GM21367 (cell line): ENCODE results near the gene CEACAM18.
"Not testable (repeated sequence)": the region's sequence is repeated elsewhere in the genome, so short reads cannot be mapped to it uniquely, and the experiment has no call there.

ENCODE experiments used
- ATAC-seq: cut with Tn5 transposase; IDR thresholded peaks from one replicate; pipeline ENCODE4 v1.9.1; 2021; ENCODE audit not compliant: unreplicated experiment

Gene CEACAM18

DNA sequence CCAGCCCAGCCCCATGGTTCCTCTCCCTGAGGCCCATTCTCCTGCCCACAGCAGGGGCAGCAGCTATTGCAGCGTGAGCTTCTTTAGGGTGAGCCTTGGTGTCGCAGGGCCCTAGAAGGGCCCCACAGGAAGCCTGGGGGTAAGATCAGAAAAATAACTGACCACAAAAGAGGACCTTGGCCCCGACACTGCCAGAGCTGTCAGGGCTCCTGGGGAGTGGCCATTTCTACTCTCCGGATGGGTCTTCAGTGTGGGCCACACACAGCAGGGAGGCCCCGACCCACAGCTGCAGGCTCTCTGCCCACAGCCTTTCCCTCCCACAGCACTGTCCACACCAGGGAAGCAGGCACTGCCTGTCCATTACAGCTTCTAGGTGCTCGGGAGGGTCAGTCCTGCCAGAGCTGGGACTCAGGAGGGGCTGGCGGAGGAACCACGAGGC is 16.6 kb upstream of the CEACAM18 start:
- no peak for ATAC-seq

DNA sequence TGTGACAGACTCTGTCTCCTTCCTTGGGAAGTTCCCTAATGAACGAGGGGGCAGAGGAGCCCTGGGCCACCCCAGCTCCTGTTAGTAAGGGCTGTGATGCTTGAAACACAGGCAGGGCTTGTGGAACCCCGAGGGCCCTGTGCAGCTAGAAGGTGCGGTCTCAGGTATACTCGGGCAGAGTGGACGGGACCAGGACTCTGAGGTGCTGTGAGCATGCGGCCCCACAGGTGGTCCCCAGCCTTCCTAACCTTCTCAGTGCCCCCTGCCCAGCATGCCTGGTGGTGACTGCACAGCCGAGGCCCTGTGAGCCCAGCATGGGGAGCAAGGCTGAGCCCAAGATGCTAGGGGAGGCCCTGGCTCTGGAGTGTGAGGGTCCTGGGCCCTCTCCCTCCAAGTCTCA is 16.1 kb upstream of the CEACAM18 start:
- no peak for ATAC-seq

DNA sequence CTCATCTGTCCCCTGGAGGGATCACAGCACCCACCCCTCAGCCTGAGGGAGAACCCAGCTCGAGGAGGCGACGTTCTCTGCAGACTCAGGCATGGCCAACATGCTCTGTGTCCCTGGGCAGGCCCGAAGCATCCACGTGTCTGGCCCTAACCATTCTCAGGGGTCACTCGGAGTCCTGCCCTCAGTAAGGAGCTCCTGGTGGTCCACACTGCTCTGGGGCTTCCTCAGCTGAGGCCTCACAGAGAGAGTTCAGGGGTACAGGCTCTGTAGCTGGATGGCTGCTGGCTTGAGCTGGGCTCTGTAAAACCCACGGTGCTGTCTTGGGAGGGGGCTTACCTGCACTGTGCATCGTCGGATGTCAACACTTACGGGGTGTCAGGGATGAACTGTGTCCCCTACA is 15.7 kb upstream of the CEACAM18 start:
- no peak for ATAC-seq

DNA sequence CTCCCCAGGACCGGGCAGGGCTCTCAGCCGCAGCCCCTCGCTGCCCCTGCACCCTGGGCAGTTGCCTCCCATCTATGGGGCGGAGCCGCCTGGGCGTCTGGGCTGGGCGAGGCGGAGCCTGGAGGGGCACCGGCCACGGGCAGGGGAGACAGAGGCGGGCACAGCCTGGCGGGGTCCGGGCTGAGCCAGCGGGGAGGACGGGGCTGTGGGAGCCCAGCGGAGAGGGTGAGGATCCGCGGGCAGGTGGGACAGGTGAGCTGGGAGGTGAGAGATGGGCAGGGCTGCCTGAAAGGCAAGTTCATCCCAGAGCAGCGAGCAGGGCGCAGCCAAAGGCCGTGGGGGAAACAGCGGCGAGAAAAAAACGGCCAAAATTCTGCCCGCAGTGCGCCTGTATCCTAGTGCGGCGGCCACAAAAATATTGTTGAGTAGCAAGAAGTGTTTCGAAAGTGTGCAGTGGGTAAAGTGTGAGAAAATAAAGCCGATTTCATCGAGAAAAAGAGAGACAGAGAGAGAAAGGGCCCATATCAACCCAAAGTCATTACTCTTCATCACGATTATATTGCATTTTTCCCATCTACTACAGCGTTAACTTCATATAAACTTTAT is 14.3 kb upstream of the CEACAM18 start:
- ATAC-seq: not testable (repeated sequence)

DNA sequence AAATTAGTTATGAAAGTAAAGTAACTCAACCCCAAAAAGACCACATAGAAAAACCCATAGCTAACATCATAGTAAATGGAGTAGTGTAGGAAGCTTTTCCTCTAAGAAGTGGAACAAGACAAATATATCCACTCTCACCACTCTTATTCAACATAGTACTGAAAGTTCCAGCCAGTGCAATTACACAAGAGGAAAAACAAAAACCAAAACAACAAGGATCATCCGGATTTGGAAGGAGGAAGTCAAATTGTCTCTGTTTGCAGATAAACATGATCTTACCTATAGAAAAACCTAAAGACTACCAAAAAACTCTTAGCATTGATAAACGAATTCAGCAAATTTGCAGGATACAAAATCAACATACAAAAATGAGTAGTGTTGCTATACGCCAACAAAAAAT is 11.6 kb upstream of the CEACAM18 start:
- ATAC-seq: no peak

DNA sequence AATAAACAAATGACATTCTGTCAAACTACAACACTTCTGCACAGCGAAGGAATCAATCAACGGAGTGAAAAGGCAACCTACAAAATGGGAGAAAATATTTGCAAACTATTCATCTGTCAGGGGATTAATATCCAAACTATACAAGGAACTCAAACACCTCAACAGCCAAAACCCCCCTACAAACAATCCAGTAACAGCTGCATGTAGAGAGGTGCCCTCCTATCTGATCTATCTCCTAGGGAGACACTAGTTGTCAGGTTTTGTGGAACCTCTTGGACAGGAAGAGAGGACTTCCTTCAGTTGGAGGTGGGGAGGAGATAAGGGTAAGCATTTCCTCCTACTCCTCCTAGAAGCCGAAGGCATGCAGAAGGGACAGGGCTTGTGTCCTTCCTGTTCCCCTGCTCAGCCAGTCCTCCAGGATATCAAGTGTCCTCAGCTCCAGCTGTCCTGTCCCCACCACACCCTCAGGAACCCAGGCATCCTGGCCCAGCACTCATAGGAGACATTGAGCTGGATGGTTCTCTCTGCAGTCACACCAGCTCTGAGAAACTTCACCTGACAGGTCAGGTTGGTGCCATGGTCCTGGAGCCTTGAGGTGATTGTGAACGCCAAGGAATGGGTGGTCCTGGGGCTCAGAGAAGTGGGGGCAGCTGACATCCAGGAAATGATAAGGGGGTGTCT is 10.3 kb upstream of the CEACAM18 start:
- ATAC-seq: no peak

DNA sequence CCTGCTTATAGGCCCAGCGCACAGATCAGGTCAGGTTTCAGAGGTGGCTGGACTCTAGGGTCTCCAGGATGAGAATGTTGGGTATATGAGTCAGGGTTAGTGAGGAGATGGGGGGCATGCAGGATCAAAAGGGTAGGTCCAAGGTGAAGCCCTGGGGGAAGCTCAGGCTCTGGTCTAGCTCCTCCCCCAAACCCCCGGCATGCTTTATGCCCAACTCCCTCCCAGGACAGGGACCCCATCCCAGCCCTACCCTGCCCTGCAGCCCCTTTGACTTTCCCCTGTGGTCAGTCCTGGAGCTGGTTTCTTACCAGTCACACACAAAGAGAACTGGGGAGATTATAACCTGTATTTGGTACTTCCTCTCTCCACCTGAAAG is 9.8 kb upstream of the CEACAM18 start:
- ATAC-seq: no peak

DNA sequence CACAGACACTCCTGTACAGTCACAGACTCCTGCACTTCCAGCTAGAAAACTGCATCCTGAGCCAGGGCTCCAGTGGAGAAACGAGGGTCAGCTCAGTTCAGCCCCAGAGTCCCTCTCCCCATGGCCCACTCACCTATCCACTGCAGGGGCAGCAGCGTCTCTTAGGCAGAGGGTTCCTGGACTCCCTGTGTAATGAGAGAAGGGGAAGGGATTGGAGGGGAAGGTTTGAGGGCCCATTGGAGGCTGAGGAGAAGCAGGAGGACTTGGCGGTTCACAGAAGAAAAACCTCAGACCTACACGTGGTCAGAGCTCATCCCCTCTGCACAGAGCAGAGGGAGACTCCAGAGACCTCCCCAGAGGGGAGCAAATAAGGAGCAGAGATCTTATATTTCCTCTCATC is 9.2 kb upstream of the CEACAM18 start:
- ATAC-seq: no peak

DNA sequence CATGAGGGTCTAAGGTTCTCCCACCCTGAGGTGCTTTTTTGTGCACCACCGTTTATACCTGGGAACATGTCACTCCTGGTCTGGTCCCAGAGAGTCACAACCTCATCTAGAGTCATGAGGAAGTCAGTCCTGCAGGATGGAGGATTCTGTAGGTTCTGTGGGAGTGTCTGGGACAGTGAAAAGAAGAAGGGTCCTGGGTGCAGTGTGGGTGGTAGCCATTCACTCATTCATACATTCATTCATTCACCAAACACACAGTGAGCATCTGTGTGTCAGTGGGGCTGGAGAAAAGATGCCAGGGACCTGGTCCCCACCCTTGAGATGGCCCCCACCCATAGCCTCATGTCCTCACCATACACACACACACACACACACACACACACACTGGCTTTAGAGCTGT is 8.7 kb upstream of the CEACAM18 start:
- ATAC-seq: no peak

DNA sequence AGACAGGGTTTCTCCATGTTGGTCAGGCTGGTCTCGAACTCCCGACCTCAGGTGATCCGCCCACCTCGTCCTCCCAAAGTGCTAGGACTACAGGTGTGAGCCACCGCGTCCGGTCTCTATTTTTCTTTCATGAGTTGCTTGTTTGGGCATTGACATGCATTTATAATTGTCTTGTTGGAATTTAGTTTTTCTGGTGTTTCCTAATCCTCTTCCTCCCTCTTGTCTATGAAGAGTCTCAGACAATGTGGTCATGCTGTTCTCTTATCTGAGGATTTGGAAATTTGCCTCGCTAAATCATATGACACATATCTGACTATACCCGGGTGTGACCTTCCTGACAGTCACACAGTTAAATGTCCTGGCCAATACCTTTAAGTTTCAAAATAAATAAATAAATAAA is 7.4 kb upstream of the CEACAM18 start:
- ATAC-seq: no peak

DNA sequence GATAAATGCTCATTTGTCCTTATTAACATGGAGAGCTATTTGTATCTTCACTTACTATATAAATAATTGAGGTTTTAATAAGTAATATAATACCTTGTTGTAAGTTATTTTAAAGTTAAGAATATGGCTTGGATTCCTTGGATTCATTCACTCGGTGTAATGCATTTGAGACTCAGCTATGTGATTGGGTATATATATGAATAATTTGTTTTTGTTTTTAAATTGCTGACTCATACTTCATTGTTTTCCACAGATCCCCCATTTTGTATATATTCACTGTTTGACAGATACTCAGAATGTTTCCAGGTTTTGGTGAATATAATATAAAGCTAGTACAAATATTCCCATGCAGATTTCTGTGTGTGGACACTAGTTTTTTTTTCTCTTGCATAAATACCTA is 6.8 kb upstream of the CEACAM18 start:
- no peak for ATAC-seq

DNA sequence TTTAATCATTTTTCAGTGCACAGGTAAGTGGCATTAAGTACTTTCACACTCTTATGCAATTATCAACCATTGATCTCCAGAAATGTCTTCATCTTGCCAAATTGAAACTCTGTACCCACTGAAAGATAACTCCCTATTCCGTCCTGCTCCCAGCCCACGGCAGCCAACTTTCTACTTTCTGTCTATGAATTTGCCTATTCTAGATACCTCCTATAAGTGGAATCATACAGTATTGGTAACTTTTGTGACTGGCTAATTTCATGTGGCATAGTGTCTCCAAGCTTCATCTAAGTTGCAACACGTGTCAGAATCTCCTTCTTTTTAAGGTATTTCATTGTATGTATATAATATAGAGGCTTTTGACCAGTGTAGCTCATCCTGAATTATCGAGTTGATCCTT is 5.7 kb upstream of the CEACAM18 start:
- no peak for ATAC-seq

DNA sequence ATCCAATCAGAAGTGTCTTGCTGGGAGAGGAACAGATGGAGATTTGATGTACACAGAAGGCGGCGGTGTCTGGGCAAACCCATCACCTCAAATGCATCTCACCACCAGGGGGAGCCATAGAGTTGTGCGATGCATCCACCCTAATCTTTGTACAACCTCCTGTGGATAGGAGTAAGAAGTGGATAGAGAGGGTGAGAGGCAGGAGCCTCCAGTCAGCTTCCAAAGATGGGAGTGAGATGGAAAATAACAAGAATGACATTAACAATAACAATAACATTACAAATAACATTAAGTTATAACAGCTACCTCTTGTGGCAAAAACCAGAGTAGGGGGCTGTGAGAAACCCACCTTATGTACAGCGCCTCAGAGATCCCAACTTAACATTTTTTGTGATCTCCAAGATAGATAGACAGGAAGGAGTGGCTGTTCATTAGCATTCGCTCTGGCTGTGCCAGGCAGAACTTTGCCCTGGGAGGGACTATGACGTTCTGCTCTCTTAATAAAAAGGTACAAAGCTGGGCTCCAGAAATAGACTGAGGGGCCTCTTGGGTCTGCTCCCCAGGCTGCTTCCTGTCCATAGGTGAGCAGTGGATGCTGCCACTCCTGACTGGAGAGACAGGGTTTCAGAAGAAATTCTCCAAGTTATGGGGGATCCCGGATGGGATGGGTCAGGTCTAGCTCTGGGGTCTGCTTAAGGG is 5.2 kb upstream of the CEACAM18 start:
- ATAC-seq: no peak

DNA sequence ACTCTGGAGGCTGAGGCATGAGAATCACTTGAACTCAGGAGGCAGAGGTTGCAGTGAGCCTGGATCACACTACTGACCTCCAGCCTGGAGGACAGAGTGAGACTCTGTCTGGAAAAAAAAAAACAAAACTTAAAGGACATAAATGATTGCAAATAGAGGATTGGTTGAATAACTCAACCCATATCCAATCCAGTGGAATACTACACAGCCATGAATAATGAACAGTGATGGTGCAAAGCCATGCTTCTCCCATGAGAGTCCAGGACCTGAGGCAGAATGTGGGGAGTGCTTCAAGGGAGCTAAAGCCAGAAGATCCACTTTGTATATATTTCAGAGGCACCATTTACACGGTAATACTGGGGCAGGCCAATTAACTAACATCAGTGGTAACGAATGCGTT is 2.2 kb upstream of the CEACAM18 start:
- no peak for ATAC-seq

DNA sequence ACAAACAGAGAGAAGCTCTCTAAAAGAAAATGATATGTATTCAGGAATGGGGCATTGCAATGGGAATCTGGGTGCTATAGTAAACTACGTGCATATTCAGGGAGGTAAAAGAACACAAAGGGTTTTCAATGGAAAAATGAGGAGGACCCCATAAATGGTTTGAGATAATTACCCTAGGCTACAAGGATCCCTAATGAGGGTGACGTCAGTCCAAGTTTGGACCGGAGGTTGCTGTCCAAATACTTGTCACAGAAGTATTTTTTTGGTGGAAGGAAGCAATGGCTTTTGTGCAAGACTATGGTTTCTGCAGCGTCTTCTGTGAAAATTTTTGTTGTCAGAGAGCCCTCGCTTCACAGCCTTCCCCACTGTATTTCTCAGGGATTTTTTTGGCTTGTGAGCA is 995 bp upstream of the CEACAM18 start:
- ATAC-seq: no peak

DNA sequence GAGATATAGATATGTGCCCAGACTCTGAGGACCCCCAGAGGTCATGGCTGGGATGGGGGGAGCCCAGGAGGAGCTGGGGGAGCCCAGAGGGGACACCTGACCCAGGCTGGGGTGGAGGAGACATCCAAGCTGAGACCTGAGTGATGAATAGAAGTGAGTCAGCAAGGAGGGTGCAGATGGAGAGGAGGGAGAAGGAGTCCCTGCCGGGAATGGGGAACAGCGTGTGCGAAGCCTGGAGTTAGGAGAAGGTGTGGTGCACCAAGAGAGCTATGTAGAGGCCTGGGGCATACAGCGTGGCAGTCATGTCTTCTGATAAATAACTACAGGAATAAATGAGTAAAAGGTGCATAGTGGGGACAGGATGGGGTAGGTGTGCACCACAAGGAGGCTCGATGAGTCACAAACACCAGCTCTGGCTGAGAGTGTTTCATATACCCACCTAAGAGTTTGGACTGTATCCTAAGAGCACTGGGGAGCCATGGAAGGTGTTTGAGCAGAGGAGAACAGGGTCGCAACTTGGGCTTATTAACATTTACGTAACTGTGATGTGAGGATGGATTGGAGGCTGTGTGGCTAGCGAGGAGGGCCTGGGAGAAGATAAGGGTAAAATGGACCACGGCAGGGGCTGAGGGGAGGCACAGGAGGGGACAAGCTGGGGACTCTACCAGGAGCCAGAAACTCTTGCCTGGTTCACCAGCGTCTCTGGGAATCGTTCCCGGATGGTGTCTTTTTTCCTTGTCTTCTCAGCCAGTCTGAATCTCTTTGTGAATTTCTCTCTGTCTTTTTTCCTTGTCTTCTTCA is 1.4 kb downstream of the CEACAM18 start:
- no peak for ATAC-seq

DNA sequence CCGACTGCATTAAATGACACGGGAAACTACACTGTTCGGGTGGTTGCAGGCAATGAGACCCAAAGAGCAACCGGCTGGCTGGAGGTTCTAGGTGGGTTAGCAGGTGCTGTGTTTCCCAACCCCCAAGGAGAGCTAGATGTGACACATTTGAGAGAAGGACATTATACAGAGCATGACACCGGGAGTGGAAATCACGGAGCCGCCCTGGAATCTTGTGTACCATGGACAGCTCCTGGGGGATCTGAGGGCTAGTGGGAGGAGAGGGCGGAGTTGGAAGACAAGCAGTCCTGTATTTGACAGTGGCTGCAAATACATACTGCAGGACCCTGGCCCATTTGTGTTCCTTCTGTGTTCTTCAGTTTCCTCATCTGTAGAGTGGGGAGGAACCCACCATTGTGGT is 2.3 kb downstream of the CEACAM18 start:
- ATAC-seq: no peak

DNA sequence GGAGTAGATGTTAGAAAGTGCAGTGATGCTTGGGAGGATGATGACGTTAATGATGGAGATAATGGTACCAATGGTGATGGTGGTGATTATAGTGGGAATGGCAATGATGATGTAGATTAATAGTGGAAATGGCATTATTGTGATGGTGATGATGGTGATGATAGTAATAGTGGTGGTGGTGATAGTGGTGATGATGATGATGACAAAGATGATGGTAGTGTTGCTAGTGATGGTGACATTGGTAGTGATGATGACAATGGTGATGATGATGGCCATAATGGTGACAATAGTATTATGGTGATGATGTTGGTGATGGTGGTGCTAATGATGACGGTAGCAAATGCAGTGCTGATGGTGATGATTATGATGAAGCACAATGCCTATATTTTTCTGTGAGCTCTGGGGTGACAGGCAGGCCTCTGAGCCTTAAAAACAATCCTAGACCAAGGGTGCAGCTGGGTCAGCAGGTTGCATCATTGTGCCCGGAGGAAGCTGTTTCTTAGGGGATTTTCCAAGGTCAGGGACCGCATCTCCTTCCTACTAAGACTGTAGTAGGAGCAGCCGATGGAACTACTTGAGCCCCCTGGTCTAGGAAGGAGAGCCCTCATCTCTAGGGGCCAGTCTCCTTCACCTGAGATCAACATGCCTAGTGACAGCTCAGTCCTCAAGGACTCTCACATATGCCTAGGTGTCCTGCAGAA is 7.8 kb downstream of the CEACAM18 start:
- no peak for ATAC-seq

DNA sequence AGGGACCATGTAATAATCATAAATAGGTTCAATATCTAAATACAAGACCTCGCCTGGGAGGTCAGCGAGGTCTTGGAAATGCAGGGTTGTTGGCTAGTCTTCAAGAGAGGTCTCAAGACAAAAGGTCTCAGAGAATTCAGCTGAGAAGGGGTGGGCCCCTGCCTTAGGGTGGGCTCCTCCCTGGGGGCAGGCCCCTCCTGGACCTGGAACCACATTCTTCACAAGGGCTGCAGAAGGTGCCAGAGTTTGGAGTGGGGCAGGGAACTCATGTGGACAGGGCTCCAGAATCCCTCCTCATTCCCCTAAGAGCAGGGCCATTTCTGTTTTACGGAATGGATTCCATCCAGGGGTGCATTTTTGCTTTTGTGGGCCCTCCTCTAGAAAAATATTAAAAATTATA is 10.2 kb downstream of the CEACAM18 start:
- ATAC-seq: no peak

DNA sequence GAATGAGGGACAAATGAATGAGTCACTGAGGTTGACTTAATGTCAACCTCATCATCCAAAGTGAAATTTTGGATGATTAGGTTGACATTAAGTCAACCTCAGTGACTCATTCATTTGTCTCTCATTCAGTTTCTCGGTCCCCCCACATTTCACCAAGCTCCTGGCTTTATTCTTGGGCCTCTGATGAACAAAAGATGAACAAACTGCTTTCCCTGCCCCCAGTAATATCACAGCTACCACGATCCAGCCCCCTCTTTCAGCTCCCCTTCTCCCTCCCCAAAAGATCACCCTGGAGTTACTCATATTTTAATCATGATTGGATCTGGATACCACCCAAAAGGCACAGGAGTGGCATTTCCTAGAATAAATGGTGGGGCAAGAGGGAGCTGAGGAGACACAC is 10.8 kb downstream of the CEACAM18 start:
- ATAC-seq: no peak

DNA sequence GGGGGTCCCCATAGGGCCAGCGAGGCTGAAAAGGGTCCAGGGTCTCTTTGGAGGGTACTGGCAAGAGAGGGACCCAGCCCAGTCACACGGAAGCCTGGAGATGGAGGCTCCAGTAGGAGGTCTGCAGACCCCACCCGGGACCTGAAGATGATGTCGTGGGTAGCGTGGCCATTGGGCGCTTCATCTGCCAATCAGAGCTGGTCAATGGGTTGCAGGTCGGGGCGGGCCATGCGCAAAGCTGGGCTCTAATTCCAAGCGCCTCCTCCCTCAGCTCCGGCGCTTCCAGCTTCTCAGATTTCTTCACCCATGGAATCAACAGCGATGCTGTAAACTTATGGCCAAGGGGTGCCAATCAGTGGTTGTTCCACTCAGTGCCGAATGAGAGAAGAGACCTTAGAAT is 12.3 kb downstream of the CEACAM18 start:
- ATAC-seq: no peak
